K562 (cell line): Measurements from ENCODE around the gene CAV1. TPM values are rescaled to one million over a fixed set of nuclear protein-coding genes. Genes with fewer than 3 reads are reported as not detected.

Experiments used
- ATAC-seq: fragments of 200-7000 bp; cut with Tn5 transposase; 3 replicates; pipeline ENCODE4 v1.9.1; 2020; ENCODE audit warnings: moderate library complexity
- BruUV-seq: library from RNA; stranded (reverse); fragments of 400-500 nt; replicated peaks from 2 replicates; lab custom pipeline; 2021; lab: Mats Ljungman, UMichigan
- CTCF ChIA-PET: fragments of 300-600 bp; formaldehyde crosslinking; extraction: SDS; loops from one replicate; lab custom pipeline; 2021; ENCODE audit warnings: low intra/inter-chr PET ratio; lab: Yijun Ruan, JAX
- POLR2A ChIA-PET: fragments of 300-600, 350-650 bp; sonication (Branson Sonifier 250); formaldehyde crosslinking; extraction: SDS; loops from one replicate; lab custom pipeline; 2021; ENCODE audit warnings: antibody characterized with exemption, inconsistent platforms; lab: Yijun Ruan, JAX
- DNase-seq, 4 experiments: peaks; one replicate each; pipeline versions ENCODE4 v3.0.0 to v3.0.0-alpha.2; 2011 to 2018; ENCODE audit warnings: low spot score in 3 of 4, mixed read lengths in 3 of 4; ENCODE audit errors: extremely low read depth in 1 of 4
- FAIRE-seq: peaks from 2 replicates; lab custom pipeline; 2011; peaks lifted over from hg19 to GRCh38; lab: Jason Lieb, UNC
- H2AFZ ChIP-seq: 2 replicates; pipeline ENCODE4 v1.6.0; 2011; ENCODE audit warnings: low read depth, low read length, control low read depth, inconsistent platforms
- H3K27ac ChIP-seq: fragments of 200-600 bp; 3 replicates; pipeline ENCODE4 v1.8.0; 2011; ENCODE audit warnings: low read depth, mild to moderate bottlenecking, control low read depth, inconsistent platforms, low read length, moderate library complexity, mixed read lengths; ENCODE audit errors: extremely low read depth
- H3K27me3 ChIP-seq, 2 experiments: fragments of 300-600 bp in 1 of 2; 2 replicates in 1 of 2; 3 replicates in 1 of 2; pipeline versions ENCODE4 v1.6.0 to v1.8.0; 2011; ENCODE audit warnings: inconsistent platforms in 2 of 2, low read length in 2 of 2, mild to moderate bottlenecking in 1 of 2, mixed read lengths in 1 of 2, moderate library complexity in 1 of 2; ENCODE audit not compliant: control insufficient read depth in 2 of 2, insufficient read depth in 2 of 2
- H3K36me3 ChIP-seq: fragments of 300-600 bp; 3 replicates; pipeline ENCODE4 v1.8.0; 2011; ENCODE audit warnings: mild to moderate bottlenecking, low read length, inconsistent platforms; ENCODE audit not compliant: control insufficient read depth, insufficient read depth
- H3K4me1 ChIP-seq, 2 experiments: fragments of 200-600 bp in 1 of 2; replicated peaks in 1 of 2; 2 replicates in 1 of 2; 3 replicates in 1 of 2; pipeline versions ENCODE4 v1.5.1 to v1.8.0; 2011; ENCODE audit warnings: inconsistent platforms in 2 of 2, low read length in 2 of 2, mild to moderate bottlenecking in 1 of 2, mixed read lengths in 1 of 2, moderate library complexity in 1 of 2; ENCODE audit not compliant: control insufficient read depth in 2 of 2, insufficient read depth in 2 of 2
- H3K4me2 ChIP-seq: 2 replicates; pipeline ENCODE4 v1.6.1; 2011; ENCODE audit warnings: low read length, control low read depth, inconsistent platforms, mixed read lengths; ENCODE audit not compliant: insufficient read depth
- H3K4me3 ChIP-seq: fragments of 200-600 bp; sonication (generic), shearing (Covaris generic); 2 replicates; pipeline ENCODE4 v1.5.1; 2016; ENCODE audit warnings: control low read depth, inconsistent platforms
- H3K79me2 ChIP-seq: fragments of 200-600 bp; 3 replicates; pipeline ENCODE4 v1.8.0; 2011; ENCODE audit warnings: low read length, inconsistent platforms; ENCODE audit not compliant: control insufficient read depth, insufficient read depth
- H3K9ac ChIP-seq, 2 experiments: 2 replicates each; pipeline versions ENCODE4 v1.6.0 to v1.6.1; 2011; ENCODE audit warnings: low read depth in 2 of 2, low read length in 2 of 2, control low read depth in 1 of 2, inconsistent platforms in 1 of 2, mild to moderate bottlenecking in 1 of 2, mixed read lengths in 1 of 2; ENCODE audit not compliant: insufficient read depth in 1 of 2
- H3K9me1 ChIP-seq: one replicate; pipeline ENCODE4 v1.6.0; 2011; ENCODE audit warnings: inconsistent platforms, mild to moderate bottlenecking, low read length, moderate library complexity; ENCODE audit not compliant: control insufficient read depth, insufficient read depth
- H3K9me3 ChIP-seq: replicated peaks from 2 replicates; pipeline ENCODE4 v1.5.1; 2011; ENCODE audit warnings: low read depth, low read length, inconsistent platforms; ENCODE audit not compliant: control insufficient read depth, insufficient read depth
- H4K20me1 ChIP-seq: replicated peaks from 2 replicates; pipeline ENCODE4 v1.6.1; 2011; ENCODE audit warnings: low read length, inconsistent platforms, mixed read lengths; ENCODE audit not compliant: control insufficient read depth, insufficient read depth
- ARID4B ChIP-seq: sonication (generic); formaldehyde crosslinking; IDR thresholded peaks from 2 replicates; pipeline ENCODE4 v1.8.0; 2022; ENCODE audit warnings: mild to moderate bottlenecking, missing genetic modification reagents
- ATF7 ChIP-seq: fragments of 450-650 bp; IDR thresholded peaks from 2 replicates; pipeline ENCODE4 v1.7.1; 2014; ENCODE audit warnings: mild to moderate bottlenecking, moderate library complexity
- CGGBP1 ChIP-seq: fragments of 250-450 bp; sonication (Bioruptor Pico); IDR thresholded peaks from 2 replicates; pipeline ENCODE4 v1.9.0; 2021; ENCODE audit warnings: mild to moderate bottlenecking
- CREB1 ChIP-seq, 2 experiments: sonication (generic) in 1 of 2; formaldehyde crosslinking in 1 of 2; IDR thresholded peaks; 2 replicates each; pipeline versions ENCODE4 v1.6.1 to v1.8.0; 2012 to 2022; ENCODE audit warnings: inconsistent platforms in 1 of 2, mild to moderate bottlenecking in 1 of 2, missing genetic modification reagents in 1 of 2, moderate library complexity in 1 of 2
- ELF2 ChIP-seq: fragments of 250-450 bp; sonication (Bioruptor Pico); IDR thresholded peaks from 2 replicates; pipeline ENCODE4 v1.5.0; 2021; ENCODE audit warnings: mild to moderate bottlenecking
- GABPB2 ChIP-seq: fragments of 250-450 bp; sonication (Bioruptor Pico); conservative IDR thresholded peaks from 2 replicates; pipeline ENCODE4 v1.5.1; 2021; ENCODE audit warnings: mild to moderate bottlenecking
- HNRNPL ChIP-seq: fragments of 200-400 bp; formaldehyde crosslinking; IDR thresholded peaks from 2 replicates; pipeline ENCODE4 v1.6.1; 2017; ENCODE audit warnings: low read depth, mild to moderate bottlenecking, low read length
- RBBP5 ChIP-seq: fragments of 200-600 bp; sonication (generic); IDR thresholded peaks from 2 replicates; pipeline ENCODE4 v1.6.1; 2012; ENCODE audit warnings: borderline replicate concordance, mild to moderate bottlenecking, low read length, control low read depth, inconsistent platforms; ENCODE audit not compliant: insufficient read depth, poor library complexity, severe bottlenecking
- SMAD1 ChIP-seq: fragments of 150-350 bp; IDR thresholded peaks from 2 replicates; pipeline ENCODE4 v1.6.1; 2014; ENCODE audit warnings: low read length, low read depth; ENCODE audit not compliant: partially characterized antibody
- TBP ChIP-seq: optimal IDR thresholded peaks from 2 replicates; pipeline ENCODE3; 2011; ENCODE audit warnings: low read depth, low read length, improper control_type of control experiment
- USF1 ChIP-seq: sonication (generic); formaldehyde crosslinking; IDR thresholded peaks from 2 replicates; pipeline ENCODE4 v1.9.0; 2022; ENCODE audit warnings: mild to moderate bottlenecking, missing genetic modification reagents
- ZNF224 ChIP-seq: sonication (generic); formaldehyde crosslinking; IDR thresholded peaks from 2 replicates; pipeline ENCODE4 v1.8.0; 2022; ENCODE audit warnings: mild to moderate bottlenecking, missing genetic modification reagents
- ZNF511 ChIP-seq: sonication (generic); formaldehyde crosslinking; IDR thresholded peaks from 2 replicates; pipeline ENCODE4 v1.8.0; 2022; ENCODE audit warnings: mild to moderate bottlenecking, missing genetic modification reagents
- ZNF76 ChIP-seq: fragments of 250-450 bp; sonication (Bioruptor Pico); IDR thresholded peaks from 2 replicates; pipeline ENCODE4 v1.4.0; 2020; ENCODE audit warnings: mild to moderate bottlenecking, moderate library complexity, borderline replicate concordance
- WGBS: fragments of 100-300 bp; shearing (Covaris generic); methylation state at CpG from one replicate; pipeline ENCODE4 v1.1.6; 2016; ENCODE audit warnings: low coverage, mixed read lengths; ENCODE audit not compliant: insufficient coverage; ENCODE audit errors: missing lambda C conversion rate; 5-methylcytosine and 5-hydroxymethylcytosine counted together
- in situ Hi-C: fragments of 300-500 bp; cut with MboI; formaldehyde crosslinking; loops from 4 replicates; pipeline ENCODE4 v1.15.0; 2018; ENCODE audit warnings: inconsistent platforms, mixed read lengths
- intact Hi-C: fragments of 100-400 bp; cut with micrococcal nuclease; formaldehyde crosslinking; loops from 2 replicates; pipeline ENCODE4 v1.14.2; 2022
- polyA plus RNA-seq, 8 experiments: library from polyadenylated mRNA; depleted of rRNA in 4 of 8; stranded (reverse) in 5 of 8; unstranded in 3 of 8; fragments of >200 nt; fragmentation: Nextera tagmentation in 2 of 8; fragmentation: Illumina TruSeq in 1 of 8; extraction: Ambion mirVana in 2 of 8; extraction: Trizol in 1 of 8; gene quantifications; 2 replicates each; pipeline versions ENCODE4 v1.2.1 to v1.2.3, GENCODE V29; 2011 to 2014; ENCODE audit warnings: inconsistent platforms in 1 of 8, missing spikeins in 1 of 8
- total RNA-seq, 7 experiments: library from RNA; depleted of rRNA in 6 of 7; stranded (reverse); fragments of >200 nt in 6 of 7; fragmentation: Illumina TruSeq in 2 of 7; extraction: Trizol in 2 of 7; gene quantifications; 2 replicates each; pipeline versions ENCODE4 v1.2.1 to v1.2.3, GENCODE V29; 2011 to 2021; ENCODE audit warnings: low replicate concordance in 1 of 7

CAV1 gene
- total and polyA plus RNA-seq, 9 of the 15 experiments (the other 6 are each of a cell fraction or from before 2014, with no cell fraction given) = 0.08 to 1.5 (median 0.63) TPM

GRCh38 chr7:116500078-116500853, 24.6 kb upstream of the CAV1 start:
- FAIRE-seq (peak; percentile 48), ATAC-seq (peak; percentile 67), DNase-seq (peak in 3 of 4 experiments; percentile 37 to 71 (median 55))
- 2% methylated on average over 36 of the region's 36 CpGs for WGBS
- no peaks in the 10 kb centered on the region for H3K9me1 ChIP-seq
- H3K4me3 ChIP-seq = peak overlapping the region; percentile 53
- H3K27ac ChIP-seq = peak overlapping the region; percentile 73
- ChIA-PET CTCF (no interaction called here), POLR2A (interaction anchor here (0.6 to 1.1 kb wide), 2 partner anchors 18 to 26 kb away, joined by 3 read pairs; no protein-coding TSS in a partner anchor)
- H3K36me3 ChIP-seq = peaks cover 9% of the 10 kb centered on the region
- peaks cover 25 to 36% of the 10 kb centered on the region in 2 experiments for H3K4me1 ChIP-seq
- no TSS peak for BruUV-seq
- no peaks in the 10 kb centered on the region for H4K20me1 ChIP-seq
- peak overlapping the region; percentile 72 to 97 for H3K9ac ChIP-seq
- H3K4me2 ChIP-seq = peak overlapping the region; percentile 96
- no peaks in the 10 kb centered on the region for H3K27me3 ChIP-seq
- intact Hi-C loops = loop anchor here (2.0 to 10.0 kb wide), 5 partner anchors 25 to 455 kb away; partner anchors contain the start of genes CAV1, ST7 and TES
- in situ Hi-C loops = loop anchor here (10.0 kb wide), 1 partner anchor 1885 kb away; no protein-coding TSS in a partner anchor
- peaks cover 35% of the 10 kb centered on the region for H3K79me2 ChIP-seq
- no peaks in the 10 kb centered on the region for H3K9me3 ChIP-seq
- H2AFZ ChIP-seq = peak overlapping the region; percentile 96
- TF ChIP-seq ZNF76 (no peak), CGGBP1 (CRISPR knock-in tag) (no peak), TBP (no peak), SMAD1 (no peak), ZNF224 (CRISPR knock-in tag) (no peak), RBBP5 (peak; percentile 81), ELF2 (CRISPR knock-in tag) (no peak; the same call in 1 of the 2 replicates), CREB1 (IDR thresholded peaks at IDR 0.05) (no peak), CREB1 (CRISPR knock-in tag; IDR thresholded peaks at IDR 0.05) (peak; percentile 30; the same call in 1 of the 2 replicates), GABPB2 (CRISPR knock-in tag) (no peak), ATF7 (0 out of 2 replicates have a peak, but pooled peaks have one; percentile 16), USF1 (CRISPR knock-in tag) (peak; percentile 21; the same call in 1 of the 2 replicates), ZNF511 (CRISPR knock-in tag) (peak; percentile 53; the same call in 1 of the 2 replicates), ARID4B (0 out of 2 replicates have a peak, but pooled peaks have one; percentile 37), HNRNPL (no peak)
